PC-9 (cell line): ENCODE results near the gene TDO2. TPM values are rescaled to one million over a fixed set of nuclear protein-coding genes. Genes with fewer than 3 reads are reported as not detected.

Experiments used
- BruUV-seq: library from RNA; stranded (reverse); fragments of 400-500 nt; replicated peaks from 2 replicates; lab custom pipeline; 2021; lab: Mats Ljungman, UMichigan
- CTCF ChIA-PET: fragments of 300-600 bp; sonication (Branson Sonifier 250); formaldehyde crosslinking; loops from one replicate; lab custom pipeline; 2022; ENCODE audit warnings: antibody characterized with exemption; lab: Charles Lee
- POLR2A ChIA-PET: fragments of 300-600 bp; sonication (Branson Sonifier 250); formaldehyde crosslinking; loops from one replicate; lab custom pipeline; 2022; ENCODE audit warnings: antibody characterized with exemption; ENCODE audit not compliant: unreplicated experiment; lab: Charles Lee
- DNase-seq, 2 experiments: peaks; one replicate each; pipeline versions ENCODE4 v3.0.0 to v3.0.0-alpha.2; 2015 to 2022; ENCODE audit warnings: mixed read lengths in 1 of 2
- H2AFZ ChIP-seq: fragments of 200-600 bp; sonication (generic); 2 replicates; pipeline ENCODE4 v1.8.1; 2017; ENCODE audit warnings: antibody characterized with exemption
- H3F3A ChIP-seq: fragments of 200-600 bp; sonication (generic); 2 replicates; pipeline ENCODE4 v1.8.1; 2017; ENCODE audit warnings: antibody characterized with exemption, mild to moderate bottlenecking, low read depth; ENCODE audit not compliant: insufficient read depth
- H3K27ac ChIP-seq: fragments of 200-600 bp; sonication (generic); 2 replicates; pipeline ENCODE4 v1.6.1; 2016; ENCODE audit warnings: mixed run types
- H3K27me3 ChIP-seq: fragments of 200-600 bp; sonication (generic); 2 replicates; pipeline ENCODE4 v1.6.1; 2016; ENCODE audit warnings: low read depth, mixed run types; ENCODE audit not compliant: insufficient read depth
- H3K36me3 ChIP-seq: fragments of 200-600 bp; sonication (generic); 2 replicates; pipeline ENCODE4 v1.6.1; 2016; ENCODE audit warnings: low read depth, mixed run types
- H3K4me1 ChIP-seq: fragments of 200-600 bp; sonication (generic); replicated peaks from 2 replicates; pipeline ENCODE4 v1.6.1; 2016; ENCODE audit warnings: mixed run types; ENCODE audit not compliant: insufficient read depth
- H3K4me2 ChIP-seq: fragments of 200-600 bp; sonication (generic); 2 replicates; pipeline ENCODE4 v1.6.1; 2017; ENCODE audit warnings: mixed run types
- H3K4me3 ChIP-seq: fragments of 200-600 bp; sonication (generic); 2 replicates; pipeline ENCODE4 v1.6.1; 2016; ENCODE audit warnings: mixed run types
- H3K79me2 ChIP-seq: fragments of 200-600 bp; sonication (generic); 2 replicates; pipeline ENCODE4 v1.6.1; 2017; ENCODE audit warnings: low read depth, mixed run types
- H3K9me2 ChIP-seq: fragments of 200-600 bp; sonication (generic); 2 replicates; pipeline ENCODE4 v1.8.1; 2017; ENCODE audit warnings: mild to moderate bottlenecking; ENCODE audit not compliant: insufficient read depth
- H3K9me3 ChIP-seq: fragments of 200-600 bp; sonication (generic); 2 replicates; pipeline ENCODE4 v1.8.1; 2016; ENCODE audit warnings: low read depth; ENCODE audit not compliant: insufficient read depth
- H4K20me1 ChIP-seq: fragments of 200-600 bp; sonication (generic); 2 replicates; pipeline ENCODE4 v1.8.1; 2017; ENCODE audit not compliant: insufficient read depth
- CTCF ChIP-seq: fragments of 200-600 bp; sonication (generic); conservative IDR thresholded peaks from 2 replicates; pipeline ENCODE4 v1.6.1; 2017; ENCODE audit warnings: mixed run types, antibody characterized with exemption, mild to moderate bottlenecking, moderate library complexity
- EZH2 ChIP-seq: fragments of 200-600 bp; sonication (generic); IDR thresholded peaks from 2 replicates; pipeline ENCODE4 v1.8.0; 2017; ENCODE audit warnings: antibody characterized with exemption, low read depth
- intact Hi-C: fragments of 100-400 bp; cut with micrococcal nuclease; formaldehyde crosslinking; loops from one replicate; pipeline ENCODE4 v1.10.0; 2022; ENCODE audit not compliant: unreplicated experiment
- total RNA-seq: library from RNA; stranded (reverse); gene quantifications from 2 replicates; pipeline ENCODE4 v1.2.3, GENCODE V29; 2021

The TDO2 gene
- total RNA-seq, 1 experiment from 2014 or later, result 1.3 TPM

GRCh38 chr4:155887847-155888570 is 15.5 kb upstream of the TDO2 start:
- ChIA-PET POLR2A (no interaction called here), CTCF (no interaction called here)
- no peak overlapping the region for H3K4me2 ChIP-seq
- H3K4me1 ChIP-seq, result no peaks in the 10 kb centered on the region
- H3K27me3 ChIP-seq, result no peaks in the 10 kb centered on the region
- intact Hi-C loops, result no loop called here
- DNase-seq, result no peak
- no peak overlapping the region for H2AFZ ChIP-seq
- no peak overlapping the region for H3K4me3 ChIP-seq
- H3F3A ChIP-seq, result no peaks in the 10 kb centered on the region
- H3K9me3 ChIP-seq, result no peaks in the 10 kb centered on the region
- no peaks in the 10 kb centered on the region for H3K79me2 ChIP-seq
- no peak for TF ChIP-seq EZH2
- TF ChIP-seq CTCF, result no peak
- no peaks in the 10 kb centered on the region for H3K36me3 ChIP-seq
- H3K27ac ChIP-seq, result no peak overlapping the region
- no peaks in the 10 kb centered on the region for H3K9me2 ChIP-seq
- no TSS peak for BruUV-seq
- no peaks in the 10 kb centered on the region for H4K20me1 ChIP-seq

- no peaks in the 10 kb centered on the region for H3F3A ChIP-seq
- TF ChIP-seq CTCF (no peak), EZH2 (no peak)
- intact Hi-C loops, result no loop called here
- no TSS peak for BruUV-seq
- H3K4me2 ChIP-seq, result no peak overlapping the region
- H2AFZ ChIP-seq, result no peak overlapping the region
- H3K79me2 ChIP-seq, result no peaks in the 10 kb centered on the region
- ChIA-PET CTCF (no interaction called here), POLR2A (no interaction called here)
- no peaks in the 10 kb centered on the region for H3K36me3 ChIP-seq
- H3K4me3 ChIP-seq, result no peak overlapping the region
- no peak overlapping the region for H3K27ac ChIP-seq
- H3K9me2 ChIP-seq, result no peaks in the 10 kb centered on the region
- H3K4me1 ChIP-seq, result no peaks in the 10 kb centered on the region
- H4K20me1 ChIP-seq, result no peaks in the 10 kb centered on the region
- no peak for DNase-seq
- H3K9me3 ChIP-seq, result no peaks in the 10 kb centered on the region
- no peaks in the 10 kb centered on the region for H3K27me3 ChIP-seq
These were observed 14.3 kb upstream of the TDO2 start for GRCh38 chr4:155889031-155889793.

- H2AFZ ChIP-seq, result no peak overlapping the region
- no peak for TF ChIP-seq CTCF
- TF ChIP-seq EZH2, result no peak
- DNase-seq, result no peak
- H3K4me1 ChIP-seq, result no peaks in the 10 kb centered on the region
- H3K9me3 ChIP-seq, result no peaks in the 10 kb centered on the region
- CTCF ChIA-PET, result no interaction called here
- no peak overlapping the region for H3K27ac ChIP-seq
- no peaks in the 10 kb centered on the region for H3K36me3 ChIP-seq
- intact Hi-C loops, result no loop called here
- no peaks in the 10 kb centered on the region for H3K27me3 ChIP-seq
- H4K20me1 ChIP-seq, result no peaks in the 10 kb centered on the region
- H3K9me2 ChIP-seq, result no peaks in the 10 kb centered on the region
- no peak overlapping the region for H3K4me3 ChIP-seq
- H3K4me2 ChIP-seq, result no peak overlapping the region
- POLR2A ChIA-PET, result interaction anchor here (0.5 kb wide), 1 partner anchor 187 kb away, joined by 3 read pairs; no protein-coding TSS in a partner anchor
- H3K79me2 ChIP-seq, result no peaks in the 10 kb centered on the region
- no peaks in the 10 kb centered on the region for H3F3A ChIP-seq
- BruUV-seq, result no TSS peak
These were observed 13.6 kb upstream of the TDO2 start for GRCh38 chr4:155889946-155890345.
